CD4-positive, alpha-beta T cell (primary cell): ENCODE measurements around the gene NLE1. TPM values are rescaled to one million over a fixed set of nuclear protein-coding genes. Genes with fewer than 3 reads are reported as not detected.

Experiments used
- ATAC-seq: fragments of 200-7000 bp; cut with Tn5 transposase; one replicate; pipeline ENCODE4 v1.10.0; 2022; ENCODE audit warnings: mild to moderate bottlenecking; ENCODE audit not compliant: poor library complexity
- CTCF ChIA-PET: fragments of 350-600 bp; sonication (Branson Sonifier 250); formaldehyde crosslinking; loops from one replicate; lab custom pipeline; 2021; ENCODE audit warnings: antibody characterized with exemption, inconsistent platforms; lab: Charles Lee
- POLR2A ChIA-PET: fragments of 350-600 bp; sonication (Branson Sonifier 250); formaldehyde crosslinking; loops from one replicate; lab custom pipeline; 2021; ENCODE audit warnings: antibody characterized with exemption, inconsistent platforms; lab: Charles Lee
- DNase-seq, 14 experiments: peaks; one replicate each; pipeline ENCODE4 v3.0.0-alpha.2; 2013 to 2020; ENCODE audit warnings: mixed read lengths in 2 of 14
- H3K27ac ChIP-seq, 2 donors: one replicate each; pipeline versions ENCODE4 v1.5.1 to v1.7.0; 2013; ENCODE audit warnings: low read length in 2 of 2, low read depth in 1 of 2, mild to moderate bottlenecking in 1 of 2
- H3K27me3 ChIP-seq, 2 experiments: 1 replicate in 1 of 2; 2 replicates in 1 of 2; pipeline versions ENCODE4 v1.6.1 to v1.7.0; 2013; ENCODE audit warnings: low read length in 2 of 2, control low read depth in 1 of 2, mild to moderate bottlenecking in 1 of 2, moderate library complexity in 1 of 2; ENCODE audit not compliant: insufficient read depth in 2 of 2, control insufficient read depth in 1 of 2
- H3K36me3 ChIP-seq: one replicate; pipeline ENCODE4 v1.6.1; 2013; ENCODE audit warnings: low read length, control low read depth; ENCODE audit not compliant: insufficient read depth
- H3K4me1 ChIP-seq: one replicate; pipeline ENCODE4 v1.6.1; 2013; ENCODE audit warnings: low read length, control low read depth; ENCODE audit not compliant: insufficient read depth
- H3K4me3 ChIP-seq: one replicate; pipeline ENCODE4 v1.5.1; 2013; ENCODE audit warnings: mild to moderate bottlenecking, low read length, moderate library complexity
- H3K9me3 ChIP-seq, 2 experiments: 1 replicate in 1 of 2; 2 replicates in 1 of 2; pipeline versions ENCODE4 v1.6.1 to v1.7.0; 2013; ENCODE audit warnings: low read length in 2 of 2, mild to moderate bottlenecking in 2 of 2, control low read depth in 1 of 2, moderate library complexity in 1 of 2; ENCODE audit not compliant: control insufficient read depth in 1 of 2, insufficient read depth in 1 of 2
- H3K27ac Mint-ChIP-seq: one replicate; pipeline ENCODE4 v1.8.0; 2020; ENCODE audit warnings: mixed read lengths
- H3K27me3 Mint-ChIP-seq: one replicate; pipeline ENCODE4 v1.8.0; 2021; ENCODE audit warnings: mixed read lengths
- H3K36me3 Mint-ChIP-seq: one replicate; pipeline ENCODE4 v1.8.0; 2021; ENCODE audit warnings: low read depth, mixed read lengths
- H3K4me1 Mint-ChIP-seq: one replicate; pipeline ENCODE4 v1.8.0; 2021; ENCODE audit warnings: low read depth, mixed read lengths
- H3K4me3 Mint-ChIP-seq: one replicate; pipeline ENCODE4 v1.8.0; 2020; ENCODE audit warnings: mild to moderate bottlenecking, mixed read lengths
- H3K9me3 Mint-ChIP-seq: one replicate; pipeline ENCODE4 v1.8.0; 2020; ENCODE audit warnings: mixed read lengths
- intact Hi-C, 2 experiments: fragments of 100-400 bp; cut with DNase I in 1 of 2; cut with micrococcal nuclease in 1 of 2; formaldehyde crosslinking; loops; one replicate each; pipeline versions ENCODE4 v1.15.1 to v1.9.0; 2023 to 2025; cut with DNase I, micrococcal nuclease
- total RNA-seq, 174 experiments: library from RNA in 2 of 174; stranded (reverse) in 2 of 174; gene quantifications; one replicate each; pipeline ENCODE4 v1.2.3 and lab custom pipeline; 2021 to 2026
- TF ChIP-seq, protein P1 (sequence below): fragments of 200-600 bp; IDR thresholded peaks from one replicate; pipeline ENCODE4 v1.8.0; 2022; ENCODE audit warnings: antibody characterized with exemption, mild to moderate bottlenecking

Gene NLE1
- total RNA-seq, 2 experiments from 2014 or later = 8.9 to 9.5 TPM

DNA sequence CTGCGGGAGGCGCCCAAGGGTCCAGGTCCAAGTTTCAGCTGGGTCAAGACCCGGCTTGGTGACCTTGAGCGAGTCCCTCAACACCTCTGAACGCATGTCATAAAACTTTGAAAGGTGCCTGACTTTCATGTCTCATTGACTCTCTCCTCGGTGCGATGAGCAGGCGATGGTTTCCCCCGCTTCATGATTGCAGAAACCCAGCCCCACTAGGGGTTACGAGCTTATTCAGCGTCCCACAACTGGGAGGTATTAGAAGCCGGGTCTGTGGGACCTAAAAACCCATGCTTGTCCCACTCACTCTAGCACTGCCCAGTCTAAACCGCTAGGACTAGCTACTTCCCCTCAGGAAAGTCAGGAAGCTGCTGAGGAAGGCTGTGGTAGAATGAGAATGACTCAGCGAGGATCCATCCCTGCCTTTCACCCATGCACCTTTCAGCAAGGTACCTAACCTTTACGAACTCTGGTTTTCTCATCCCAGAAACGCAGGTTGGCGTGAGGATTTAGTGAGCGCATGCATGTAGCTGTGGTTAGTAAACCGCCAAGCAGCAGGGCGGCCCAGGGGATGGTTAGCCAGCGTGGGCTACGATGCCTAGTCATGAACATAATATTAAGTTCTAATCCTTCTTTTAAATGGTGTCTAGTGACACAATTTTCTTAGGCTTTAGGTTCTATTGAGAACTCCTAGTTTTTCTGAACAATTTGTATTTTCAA lies 52.4 kb downstream of the NLE1 start:
- DNase-seq (peak in 7 of 14 experiments; percentile 8 to 68 (median 18)), ATAC-seq (peak; percentile 39)
- Mint-ChIP-seq H3K4me3 (peak overlapping the region; percentile 99), H3K36me3 (peaks cover 18% of the 10 kb centered on the region), H3K4me1 (peaks cover 58% of the 10 kb centered on the region), H3K27me3 (no peaks in the 10 kb centered on the region), H3K9me3 (no peaks in the 10 kb centered on the region), H3K27ac (peak overlapping the region; percentile 98)
- ChIA-PET POLR2A (interaction anchor here (0.6 to 2.3 kb wide), 27 partner anchors 8 to 720 kb away, joined by 3 to 24 read pairs (median 4); partner anchors contain the start of genes CCT6B, LIG3, PEX12 and RAD51D), CTCF (interaction anchor here (0.8 to 2.4 kb wide), 22 partner anchors 12 to 450 kb away, joined by 3 to 27 read pairs (median 8); partner anchors contain the start of genes LIG3, NLE1, RAD51D and RFFL)
- intact Hi-C loops = loop anchor here (1.0 to 5.0 kb wide), 10 partner anchors 17 to 109 kb away; partner anchors contain the start of genes LIG3 (in 2 of the 2), RAD51D (in 2 of the 2) and RFFL (in 1 of the 2)
- TF ChIP-seq, protein P1, sequence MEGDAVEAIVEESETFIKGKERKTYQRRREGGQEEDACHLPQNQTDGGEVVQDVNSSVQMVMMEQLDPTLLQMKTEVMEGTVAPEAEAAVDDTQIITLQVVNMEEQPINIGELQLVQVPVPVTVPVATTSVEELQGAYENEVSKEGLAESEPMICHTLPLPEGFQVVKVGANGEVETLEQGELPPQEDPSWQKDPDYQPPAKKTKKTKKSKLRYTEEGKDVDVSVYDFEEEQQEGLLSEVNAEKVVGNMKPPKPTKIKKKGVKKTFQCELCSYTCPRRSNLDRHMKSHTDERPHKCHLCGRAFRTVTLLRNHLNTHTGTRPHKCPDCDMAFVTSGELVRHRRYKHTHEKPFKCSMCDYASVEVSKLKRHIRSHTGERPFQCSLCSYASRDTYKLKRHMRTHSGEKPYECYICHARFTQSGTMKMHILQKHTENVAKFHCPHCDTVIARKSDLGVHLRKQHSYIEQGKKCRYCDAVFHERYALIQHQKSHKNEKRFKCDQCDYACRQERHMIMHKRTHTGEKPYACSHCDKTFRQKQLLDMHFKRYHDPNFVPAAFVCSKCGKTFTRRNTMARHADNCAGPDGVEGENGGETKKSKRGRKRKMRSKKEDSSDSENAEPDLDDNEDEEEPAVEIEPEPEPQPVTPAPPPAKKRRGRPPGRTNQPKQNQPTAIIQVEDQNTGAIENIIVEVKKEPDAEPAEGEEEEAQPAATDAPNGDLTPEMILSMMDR = peak; percentile 34
- no peaks in the 10 kb centered on the region for H3K36me3 ChIP-seq
- peaks cover 39% of the 10 kb centered on the region for H3K4me1 ChIP-seq
- peak overlapping the region; percentile 69 to 85 for H3K27ac ChIP-seq
- H3K9me3 ChIP-seq = no peaks in the 10 kb centered on the region
- peak overlapping the region; percentile 70 for H3K4me3 ChIP-seq
- no peaks in the 10 kb centered on the region for H3K27me3 ChIP-seq

DNA sequence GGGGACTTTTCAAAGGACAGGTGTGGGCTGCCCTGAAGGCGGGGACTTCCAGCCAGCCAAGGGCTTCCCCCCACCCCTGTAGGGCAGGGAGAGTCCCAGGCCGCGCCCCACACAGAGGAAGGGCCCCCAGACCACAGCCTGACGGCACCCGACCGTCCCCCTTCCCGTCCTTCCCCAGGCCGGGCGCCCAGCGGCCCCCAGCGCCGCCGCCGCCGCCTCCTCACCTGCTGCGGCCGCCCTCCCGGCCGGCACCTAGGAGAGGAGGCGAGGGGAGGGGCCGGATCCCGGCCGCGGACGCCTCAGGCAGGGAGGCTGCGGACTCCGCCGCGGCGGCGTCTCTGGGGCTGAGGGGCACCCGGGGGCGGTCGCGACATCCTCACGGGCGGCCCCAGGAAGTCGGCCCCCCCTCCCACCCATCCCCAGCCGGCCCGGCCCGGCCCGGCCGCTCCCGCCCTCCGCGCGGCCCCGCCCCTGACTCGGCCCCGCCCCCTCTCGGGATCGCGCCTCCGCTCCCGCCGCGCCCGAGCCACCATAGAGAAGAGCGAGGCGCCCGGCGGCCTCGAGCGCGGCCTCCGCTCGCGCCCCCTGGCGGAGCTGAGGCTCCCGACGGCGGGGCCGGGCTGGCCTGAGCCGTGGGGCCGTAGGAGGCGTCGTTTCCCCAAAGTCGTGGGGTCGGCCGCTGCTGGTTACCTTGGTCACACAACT lies 53.1 kb downstream of the NLE1 start:
- Histone ChIP-seq H3K9me3 (no peaks in the 10 kb centered on the region), H3K27ac (peak overlapping the region; percentile 88 to 94), H3K36me3 (no peaks in the 10 kb centered on the region), H3K4me1 (peaks cover 46% of the 10 kb centered on the region), H3K4me3 (peak overlapping the region; percentile 92), H3K27me3 (no peaks in the 10 kb centered on the region)
- ChIA-PET CTCF (interaction anchor here (0.8 to 2.4 kb wide), 23 partner anchors 12 to 450 kb away, joined by 3 to 27 read pairs (median 8); partner anchors contain the start of genes LIG3, NLE1, RAD51D and RFFL), POLR2A (interaction anchor here (0.6 to 2.3 kb wide), 28 partner anchors 8 to 721 kb away, joined by 3 to 24 read pairs (median 4); partner anchors contain the start of genes CCT6B, LIG3, PEX12 and RAD51D)
- no peaks in the 10 kb centered on the region for H3K9me3 Mint-ChIP-seq
- DNase-seq (peak; percentile 80 to 96 (median 89)), ATAC-seq (peak; percentile 74)
- H3K4me1 Mint-ChIP-seq = peaks cover 58% of the 10 kb centered on the region
- TF ChIP-seq, protein P1 = peak; percentile 72
- H3K27me3 Mint-ChIP-seq = no peaks in the 10 kb centered on the region
- peaks cover 18% of the 10 kb centered on the region for H3K36me3 Mint-ChIP-seq
- peak overlapping the region; percentile 99 for H3K4me3 Mint-ChIP-seq
- intact Hi-C loops = loop anchor here (1.0 to 5.0 kb wide), 11 partner anchors 16 to 109 kb away; partner anchors contain the start of genes LIG3 (in 2 of the 2), RAD51D (in 2 of the 2) and RFFL (in 1 of the 2)
- peak overlapping the region; percentile 98 for H3K27ac Mint-ChIP-seq

DNA sequence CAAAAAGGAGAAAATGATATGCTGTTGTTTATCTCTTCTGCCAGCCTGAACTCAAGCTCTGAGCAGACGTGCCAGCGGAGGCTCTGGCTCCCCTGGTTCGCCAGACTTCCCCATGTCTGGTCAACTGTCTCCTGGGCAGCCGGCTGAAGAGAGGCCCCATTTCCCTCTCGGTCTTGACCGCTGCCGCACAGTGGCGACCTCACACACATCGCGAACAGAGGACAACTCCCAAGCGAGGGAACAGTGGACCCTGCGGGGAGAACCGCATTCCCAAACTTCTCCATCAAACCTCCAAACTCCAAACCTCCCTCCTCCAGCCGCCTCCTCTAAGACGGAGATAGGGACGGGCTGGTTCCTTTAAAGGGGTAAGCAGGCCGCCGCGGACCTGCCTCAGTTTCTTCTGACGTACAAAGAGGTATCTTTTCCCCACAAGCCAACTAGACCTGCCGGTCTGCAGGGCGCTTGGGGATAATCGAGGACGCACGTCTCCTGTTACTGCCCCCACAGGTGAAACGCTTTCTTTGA lies 53.7 kb downstream of the NLE1 start:
- TF ChIP-seq, protein P1 = no peak
- ChIA-PET POLR2A (interaction anchor here (0.6 to 3.9 kb wide), 11 partner anchors 11 to 165 kb away, joined by 3 to 14 read pairs (median 5); no protein-coding TSS in a partner anchor), CTCF (interaction anchor here (0.9 to 2.4 kb wide), 3 partner anchors 25 to 90 kb away, joined by 3 to 24 read pairs (median 7); partner anchors contain the start of gene RFFL)
- H3K4me3 ChIP-seq = peak overlapping the region; percentile 92
- H3K27me3 ChIP-seq = no peaks in the 10 kb centered on the region
- Mint-ChIP-seq H3K27me3 (no peaks in the 10 kb centered on the region), H3K9me3 (no peaks in the 10 kb centered on the region), H3K27ac (peak overlapping the region; percentile 97), H3K36me3 (peaks cover 18% of the 10 kb centered on the region), H3K4me1 (peaks cover 59% of the 10 kb centered on the region), H3K4me3 (peak overlapping the region; percentile 98)
- peak overlapping the region; percentile 88 to 94 for H3K27ac ChIP-seq
- DNase-seq (peak in 4 of 14 experiments; percentile 13 to 66 (median 24)), ATAC-seq (no peak)
- no peaks in the 10 kb centered on the region for H3K9me3 ChIP-seq
- no peaks in the 10 kb centered on the region for H3K36me3 ChIP-seq
- intact Hi-C loops = loop anchor here (1.0 to 5.0 kb wide), 6 partner anchors 16 to 106 kb away; partner anchors contain the start of genes LIG3 (in 1 of the 2) and RAD51D (in 1 of the 2)
- peaks cover 52% of the 10 kb centered on the region for H3K4me1 ChIP-seq
